ENCODE data around the gene SMURF2. TPM values are rescaled to one million over a fixed set of nuclear protein-coding genes. Genes with fewer than 3 reads are reported as not detected.

SMURF2 gene
- total and polyA plus RNA-seq, 2 experiments from 2014 or later = 17.1 to 31.3 TPM

- no peaks in the 10 kb centered on the region for H4K20me1 ChIP-seq (ENCODE audit: insufficient read depth, poor library complexity, severe bottlenecking)
- H3K4me3 ChIP-seq = no peak overlapping the region
- no peak overlapping the region for H3K27ac ChIP-seq
- no peak overlapping the region for H3K4me2 ChIP-seq
- H3K9me2 ChIP-seq (replicated peaks; ENCODE audit: insufficient read depth) = no peaks in the 10 kb centered on the region
- H2AFZ ChIP-seq = no peak overlapping the region
- no peaks in the 10 kb centered on the region for H3K79me2 ChIP-seq
- H3K9me3 ChIP-seq (ENCODE audit: low read depth) = no peaks in the 10 kb centered on the region
- H3K4me1 ChIP-seq (ENCODE audit: insufficient read depth) = no peaks in the 10 kb centered on the region
- no peaks in the 10 kb centered on the region for H3K27me3 ChIP-seq
- WGBS (ENCODE audit: low lambda C conversion rate, missing lambda C conversion rate) = 89% methylated on average over 2 of the region's 2 CpGs
- no peaks in the 10 kb centered on the region for H3K36me3 ChIP-seq (replicated peaks; ENCODE audit: insufficient read depth, low read depth)
- DNase-seq (ENCODE audit: low spot score) = no peak
- TF ChIP-seq EZH2 (IDR thresholded peaks at IDR 0.05; ENCODE audit: borderline replicate concordance) (no peak), CTCF (IDR thresholded peaks at IDR 0.05; ENCODE audit: poor library complexity) (no peak), EZH2phosphoT487 (IDR thresholded peaks at IDR 0.05; ENCODE audit: low read depth, severe bottlenecking, unreplicated experiment) (no peak)
Observed at GRCh38 chr17:64536913-64537312, 125.2 kb downstream of the SMURF2 start.

GRCh38 chr17:64535357-64535756 is 126.8 kb downstream of the SMURF2 start:
- H3K4me3 ChIP-seq = no peak overlapping the region
- no peaks in the 10 kb centered on the region for H4K20me1 ChIP-seq (ENCODE audit: insufficient read depth, poor library complexity, severe bottlenecking)
- H3K4me2 ChIP-seq = no peak overlapping the region
- H3K9me2 ChIP-seq (replicated peaks; ENCODE audit: insufficient read depth) = no peaks in the 10 kb centered on the region
- WGBS (ENCODE audit: low lambda C conversion rate, missing lambda C conversion rate) = 93% methylated on average over 6 of the region's 6 CpGs
- no peaks in the 10 kb centered on the region for H3K9me3 ChIP-seq (ENCODE audit: low read depth)
- peaks cover 6% of the 10 kb centered on the region for H3K36me3 ChIP-seq (replicated peaks; ENCODE audit: insufficient read depth, low read depth)
- no peak for TF ChIP-seq CTCF (IDR thresholded peaks at IDR 0.05; ENCODE audit: poor library complexity)
- no peak overlapping the region for H3K27ac ChIP-seq
- no peak overlapping the region for H2AFZ ChIP-seq
- H3K79me2 ChIP-seq = no peaks in the 10 kb centered on the region
- no peaks in the 10 kb centered on the region for H3K27me3 ChIP-seq
- no peaks in the 10 kb centered on the region for H3K4me1 ChIP-seq (ENCODE audit: insufficient read depth)
- no peak for DNase-seq (ENCODE audit: low spot score)

GRCh38 chr17:64534187-64534586 is 127.9 kb downstream of the SMURF2 start:
- DNase-seq (ENCODE audit: low spot score) = no peak
- no peak for TF ChIP-seq EZH2phosphoT487 (IDR thresholded peaks at IDR 0.05; ENCODE audit: low read depth, severe bottlenecking, unreplicated experiment)
- TF ChIP-seq EZH2 (IDR thresholded peaks at IDR 0.05; ENCODE audit: borderline replicate concordance) = no peak
- TF ChIP-seq CTCF (IDR thresholded peaks at IDR 0.05; ENCODE audit: poor library complexity) = peak; percentile 6
- peaks cover 6% of the 10 kb centered on the region for H3K36me3 ChIP-seq (replicated peaks; ENCODE audit: insufficient read depth, low read depth)

GRCh38 chr17:64533784-64534183 is 128.3 kb downstream of the SMURF2 start:
- TF ChIP-seq EZH2 (IDR thresholded peaks at IDR 0.05; ENCODE audit: borderline replicate concordance) (no peak), CTCF (IDR thresholded peaks at IDR 0.05; ENCODE audit: poor library complexity) (no peak), EZH2phosphoT487 (IDR thresholded peaks at IDR 0.05; ENCODE audit: low read depth, severe bottlenecking, unreplicated experiment) (no peak)

More at GRCh38 chr17:64534187-64534586, 127.9 kb downstream of the SMURF2 start:
- Histone ChIP-seq H3K9me3 (ENCODE audit: low read depth) (no peaks in the 10 kb centered on the region), H3K4me1 (ENCODE audit: insufficient read depth) (no peaks in the 10 kb centered on the region), H2AFZ (no peak overlapping the region), H4K20me1 (ENCODE audit: insufficient read depth, poor library complexity, severe bottlenecking) (no peaks in the 10 kb centered on the region), H3K4me2 (no peak overlapping the region), H3K27me3 (no peaks in the 10 kb centered on the region), H3K9me2 (replicated peaks; ENCODE audit: insufficient read depth) (no peaks in the 10 kb centered on the region), H3K79me2 (no peaks in the 10 kb centered on the region), H3K27ac (no peak overlapping the region), H3K4me3 (no peak overlapping the region)
- WGBS (ENCODE audit: low lambda C conversion rate, missing lambda C conversion rate) = 89% methylated on average over 3 of the region's 3 CpGs

More at GRCh38 chr17:64533784-64534183, 128.3 kb downstream of the SMURF2 start:
- H3K27me3 ChIP-seq = no peaks in the 10 kb centered on the region
- no peaks in the 10 kb centered on the region for H3K4me1 ChIP-seq (ENCODE audit: insufficient read depth)
- H3K9me2 ChIP-seq (replicated peaks; ENCODE audit: insufficient read depth) = no peaks in the 10 kb centered on the region
- H3K36me3 ChIP-seq (replicated peaks; ENCODE audit: insufficient read depth, low read depth) = peaks cover 6% of the 10 kb centered on the region
- H3K4me2 ChIP-seq = no peak overlapping the region
- no peak overlapping the region for H3K4me3 ChIP-seq
- no peaks in the 10 kb centered on the region for H3K9me3 ChIP-seq (ENCODE audit: low read depth)
- H3K27ac ChIP-seq = no peak overlapping the region
- 93% methylated on average over 2 of the region's 2 CpGs for WGBS (ENCODE audit: low lambda C conversion rate, missing lambda C conversion rate)
- DNase-seq (ENCODE audit: low spot score) = no peak
- H4K20me1 ChIP-seq (ENCODE audit: insufficient read depth, poor library complexity, severe bottlenecking) = no peaks in the 10 kb centered on the region
- H2AFZ ChIP-seq = no peak overlapping the region
- no peaks in the 10 kb centered on the region for H3K79me2 ChIP-seq

All from hepatocyte (in vitro differentiated cells).